Mucosa of rectum (tissue), 2 donors: Measurements from ENCODE around the gene NEB.

Source experiments
- H3K27ac ChIP-seq, 2 donors: one replicate each; pipeline ENCODE4 v1.7.0; 2013; ENCODE audit warnings: inconsistent platforms in 2 of 2, low read depth in 2 of 2, low read length in 2 of 2
- H3K27me3 ChIP-seq, 2 donors: one replicate each; pipeline ENCODE4 v1.7.0; 2013; ENCODE audit warnings: low read length in 2 of 2; ENCODE audit not compliant: control insufficient read depth in 2 of 2, insufficient read depth in 2 of 2
- H3K36me3 ChIP-seq, 2 donors: one replicate each; pipeline ENCODE4 v1.7.0; 2013; ENCODE audit warnings: low read length in 2 of 2; ENCODE audit not compliant: control insufficient read depth in 2 of 2, insufficient read depth in 2 of 2
- H3K4me1 ChIP-seq, 2 donors: one replicate each; pipeline ENCODE4 v1.7.0; 2013; ENCODE audit warnings: low read length in 2 of 2, mild to moderate bottlenecking in 1 of 2; ENCODE audit not compliant: control insufficient read depth in 2 of 2, insufficient read depth in 2 of 2
- H3K4me3 ChIP-seq, 2 donors: one replicate each; pipeline ENCODE4 v1.7.0; 2013; ENCODE audit warnings: low read length in 2 of 2
- H3K9ac ChIP-seq, 2 donors: one replicate each; pipeline ENCODE4 v1.7.0; 2013; ENCODE audit warnings: low read length in 2 of 2, low read depth in 1 of 2, mild to moderate bottlenecking in 1 of 2
- H3K9me3 ChIP-seq, 2 donors: one replicate each; pipeline ENCODE4 v1.7.0; 2013; ENCODE audit warnings: low read length in 2 of 2; ENCODE audit not compliant: control insufficient read depth in 2 of 2
- donor health status: healthy.
- donor health status: Normal muscosa, but diverticular disease.

NEB gene

DNA sequence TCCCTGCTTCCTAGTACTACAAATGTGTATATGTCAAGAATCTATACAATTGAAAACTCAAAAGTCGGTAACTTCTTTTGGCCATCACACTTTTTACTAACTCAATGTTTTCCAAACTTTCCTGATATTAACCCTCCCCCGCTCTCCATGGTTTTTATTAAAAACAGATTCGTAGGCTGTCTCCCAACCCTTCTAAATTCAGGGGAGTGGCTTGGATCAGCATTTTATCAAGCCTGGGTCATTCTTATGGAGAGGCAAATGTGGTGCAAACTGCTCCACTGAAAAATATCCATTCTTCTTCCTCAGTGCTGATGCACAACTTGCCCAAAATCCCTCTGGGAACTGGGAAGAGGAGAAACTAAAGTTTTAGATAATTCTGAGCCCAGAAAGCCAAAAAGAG, 190.4 kb downstream of the NEB start:
- H3K27me3 ChIP-seq, result no peaks in the 10 kb centered on the region
- H3K4me3 ChIP-seq, result no peak overlapping the region
- no peaks in the 10 kb centered on the region for H3K4me1 ChIP-seq
- H3K27ac ChIP-seq, result no peak overlapping the region
- no peaks in the 10 kb centered on the region for H3K9me3 ChIP-seq
- H3K36me3 ChIP-seq, result no peaks in the 10 kb centered on the region
- H3K9ac ChIP-seq, result no peak overlapping the region

DNA sequence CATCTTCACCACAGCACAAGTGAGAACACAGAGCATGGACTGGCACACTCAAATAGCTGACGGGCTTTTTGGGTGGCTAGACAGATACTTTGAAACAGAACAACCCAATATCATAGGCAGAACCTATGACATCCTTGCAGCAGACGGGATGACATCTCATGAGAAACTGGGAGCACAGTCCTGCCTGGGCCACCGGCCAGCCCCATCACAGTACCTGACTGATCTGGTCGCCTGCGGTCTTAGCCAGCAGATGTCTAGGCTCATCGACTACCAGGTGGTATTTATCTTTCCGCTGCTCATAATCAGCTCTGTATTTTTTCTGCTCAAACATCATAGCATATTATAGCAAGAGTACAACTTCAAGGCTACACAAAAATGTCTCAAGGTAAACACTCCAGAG, 200.3 kb downstream of the NEB start:
- Histone ChIP-seq H3K4me1 (no peaks in the 10 kb centered on the region), H3K9ac (no peak overlapping the region), H3K36me3 (no peaks in the 10 kb centered on the region)

DNA sequence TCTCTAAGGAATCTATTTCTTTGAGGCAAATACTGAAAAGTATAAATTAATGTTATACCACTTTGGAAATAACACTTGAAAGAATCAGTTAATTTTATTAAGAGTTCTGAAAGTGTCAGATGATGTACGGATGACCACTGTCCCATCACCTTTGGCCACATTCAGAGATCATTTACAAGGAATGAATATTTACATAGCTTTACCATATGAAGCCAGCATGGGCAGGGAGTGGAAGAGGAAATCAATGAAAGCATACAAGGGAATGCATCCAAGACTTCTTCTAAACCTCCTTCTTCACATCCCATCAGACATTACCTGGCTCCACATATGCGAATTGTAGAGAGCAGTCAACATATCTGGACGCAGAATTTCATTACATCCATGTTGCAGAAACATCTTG, 201.1 kb downstream of the NEB start:
- Histone ChIP-seq H3K9me3 (no peaks in the 10 kb centered on the region), H3K9ac (no peak overlapping the region), H3K4me3 (no peak overlapping the region), H3K36me3 (no peaks in the 10 kb centered on the region), H3K4me1 (no peaks in the 10 kb centered on the region), H3K27ac (no peak overlapping the region), H3K27me3 (no peaks in the 10 kb centered on the region)

More for the DNA sequence above, 200.3 kb downstream of the NEB start:
- Histone ChIP-seq H3K4me3 (no peak overlapping the region), H3K9me3 (no peaks in the 10 kb centered on the region), H3K27me3 (no peaks in the 10 kb centered on the region), H3K27ac (no peak overlapping the region)

DNA sequence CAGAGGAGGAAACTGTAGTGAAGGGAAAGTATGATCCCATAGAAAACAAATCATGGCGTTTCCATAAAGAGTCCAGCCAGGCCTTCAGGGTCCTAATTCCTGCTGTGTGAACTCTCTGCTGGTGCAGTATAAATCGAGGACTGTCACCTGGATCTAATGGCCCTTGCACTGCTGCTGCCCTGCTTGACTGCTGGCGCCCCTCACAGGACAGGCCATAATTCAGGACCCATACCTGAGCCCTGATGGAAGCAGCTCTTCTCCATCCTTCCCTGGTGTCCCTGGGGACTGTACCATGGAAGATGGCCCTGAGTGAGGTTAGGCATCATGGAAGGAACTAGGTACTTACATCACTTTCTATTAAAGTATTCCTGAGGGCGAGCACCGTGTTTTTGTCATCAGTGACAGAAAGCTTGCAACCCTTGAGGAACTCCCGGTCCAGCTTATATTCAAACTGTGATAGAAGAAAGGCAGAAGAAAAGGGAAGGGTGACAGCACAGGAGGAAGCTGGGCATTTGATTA, 207.6 kb downstream of the NEB start:
- H3K9me3 ChIP-seq, result no peaks in the 10 kb centered on the region
- no peak overlapping the region for H3K27ac ChIP-seq
- H3K36me3 ChIP-seq, result no peaks in the 10 kb centered on the region
- H3K9ac ChIP-seq, result no peak overlapping the region
- no peak overlapping the region for H3K4me3 ChIP-seq
- H3K27me3 ChIP-seq, result no peaks in the 10 kb centered on the region
- H3K4me1 ChIP-seq, result no peaks in the 10 kb centered on the region

DNA sequence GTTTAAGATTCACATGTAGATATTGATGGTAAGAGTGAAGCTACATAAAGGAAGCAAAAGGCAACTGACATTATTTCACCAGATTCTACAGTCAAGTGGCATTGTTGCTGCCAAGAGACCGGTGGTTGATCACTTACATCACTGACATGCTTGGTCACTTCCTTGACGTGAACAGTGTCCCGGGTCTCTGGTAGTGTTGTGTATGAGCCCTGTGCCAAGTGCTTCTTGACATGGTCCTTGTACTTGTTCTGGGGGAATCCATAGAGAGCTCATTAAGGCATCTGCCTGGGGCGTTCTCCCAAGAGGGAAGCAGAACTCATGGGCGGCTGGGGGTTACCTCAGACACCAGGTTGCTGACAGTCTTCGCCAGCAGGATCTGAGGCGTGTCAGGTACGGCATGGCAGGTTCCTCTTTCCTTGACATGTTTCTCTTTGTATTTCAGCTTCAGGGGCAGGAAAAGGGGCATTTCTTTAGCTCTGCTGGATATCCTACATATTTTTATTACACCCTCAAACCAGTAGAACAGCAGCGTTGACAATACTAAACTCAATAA, 208.4 kb downstream of the NEB start:
- no peaks in the 10 kb centered on the region for H3K27me3 ChIP-seq
- H3K9ac ChIP-seq, result no peak overlapping the region
- no peak overlapping the region for H3K4me3 ChIP-seq
- H3K9me3 ChIP-seq, result no peaks in the 10 kb centered on the region
- no peaks in the 10 kb centered on the region for H3K4me1 ChIP-seq
- H3K27ac ChIP-seq, result no peak overlapping the region
- no peaks in the 10 kb centered on the region for H3K36me3 ChIP-seq

DNA sequence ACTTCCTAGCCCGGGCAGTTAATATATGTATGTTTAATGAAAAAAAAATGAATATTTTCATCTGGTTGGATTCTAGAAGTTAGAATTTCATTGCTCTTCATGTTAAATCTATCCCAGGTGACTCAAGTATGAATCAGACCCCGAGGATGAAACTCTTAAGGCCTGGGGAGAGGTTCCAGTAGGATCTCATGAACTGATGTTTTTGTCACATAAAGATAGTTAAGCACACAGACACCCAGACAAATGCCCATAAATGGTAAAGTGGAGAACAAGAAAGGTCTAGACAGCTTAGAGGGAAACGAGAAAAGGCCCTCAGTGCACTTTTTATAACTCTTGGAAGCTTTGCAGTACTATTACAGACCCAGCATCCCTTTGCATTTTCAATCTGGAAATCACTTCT, 210.4 kb downstream of the NEB start:
- no peaks in the 10 kb centered on the region for H3K27me3 ChIP-seq
- H3K9me3 ChIP-seq, result no peaks in the 10 kb centered on the region
- H3K36me3 ChIP-seq, result no peaks in the 10 kb centered on the region
- H3K4me1 ChIP-seq, result no peaks in the 10 kb centered on the region
- H3K27ac ChIP-seq, result no peak overlapping the region
- no peak overlapping the region for H3K4me3 ChIP-seq
- no peak overlapping the region for H3K9ac ChIP-seq

DNA sequence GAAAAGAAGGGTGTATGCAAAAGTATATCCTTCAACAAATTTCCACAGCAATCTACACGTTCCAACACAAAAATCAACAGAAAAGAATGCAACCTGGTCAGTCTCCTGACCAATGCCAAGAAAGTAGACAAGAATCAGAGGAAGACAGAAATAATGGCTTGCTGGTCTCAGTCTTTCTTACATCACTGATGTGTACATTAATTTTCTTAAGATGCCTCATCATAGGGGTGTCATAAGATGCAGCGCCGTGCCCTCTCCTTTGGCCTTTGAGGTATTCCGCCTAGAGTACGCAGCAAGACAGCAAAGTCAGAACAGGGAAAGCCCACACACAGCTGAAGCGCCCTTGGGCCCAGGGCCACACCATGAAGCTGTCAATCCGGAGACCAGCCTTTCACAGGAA, 211.7 kb downstream of the NEB start:
- no peaks in the 10 kb centered on the region for H3K27me3 ChIP-seq
- no peak overlapping the region for H3K27ac ChIP-seq
- H3K4me3 ChIP-seq, result no peak overlapping the region
- H3K4me1 ChIP-seq, result no peaks in the 10 kb centered on the region
- H3K36me3 ChIP-seq, result no peaks in the 10 kb centered on the region
- no peaks in the 10 kb centered on the region for H3K9me3 ChIP-seq
- H3K9ac ChIP-seq, result no peak overlapping the region

DNA sequence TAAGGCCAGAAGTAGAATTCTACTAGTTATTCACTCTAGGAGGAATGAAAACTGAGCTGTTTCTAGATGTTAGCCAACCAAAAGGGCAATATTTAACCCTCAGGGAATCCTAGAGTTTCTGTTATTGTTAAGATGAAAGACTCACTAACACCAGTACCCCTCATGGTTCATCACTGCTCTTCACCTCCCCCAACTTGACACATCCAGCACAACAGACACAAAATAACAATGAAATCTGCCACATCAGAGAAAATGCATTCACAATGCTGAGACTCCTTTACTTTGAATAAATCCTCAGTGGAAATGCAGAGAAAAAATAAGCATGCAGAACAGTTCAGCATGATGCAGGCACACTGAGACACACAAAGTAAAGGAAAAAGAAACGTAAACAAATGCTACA, 213.3 kb downstream of the NEB start:
- H3K27me3 ChIP-seq, result no peaks in the 10 kb centered on the region
- H3K4me3 ChIP-seq, result no peak overlapping the region
- no peaks in the 10 kb centered on the region for H3K9me3 ChIP-seq
- no peaks in the 10 kb centered on the region for H3K4me1 ChIP-seq
- H3K36me3 ChIP-seq, result no peaks in the 10 kb centered on the region
- H3K27ac ChIP-seq, result no peak overlapping the region
- no peak overlapping the region for H3K9ac ChIP-seq

DNA sequence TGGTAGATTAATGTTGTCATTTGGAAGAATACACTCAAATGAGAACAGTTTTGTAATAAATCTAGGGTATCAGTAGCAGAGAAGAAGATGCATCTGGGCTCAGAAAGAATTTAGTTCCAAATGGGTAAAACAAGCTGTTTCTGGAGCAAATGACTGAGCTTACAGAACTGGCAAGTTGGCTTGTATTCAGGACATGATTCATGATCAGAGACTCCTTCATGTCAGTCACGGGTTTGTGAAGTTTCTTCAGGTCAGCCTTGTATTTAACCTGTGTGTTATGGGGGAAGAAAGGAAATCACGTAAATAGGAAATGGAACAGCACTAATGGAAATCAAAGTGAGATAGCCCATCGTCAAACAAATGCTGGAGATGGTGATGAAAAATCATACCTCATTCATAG, 215.5 kb downstream of the NEB start:
- Histone ChIP-seq H3K36me3 (no peaks in the 10 kb centered on the region), H3K27ac (no peak overlapping the region), H3K9me3 (no peaks in the 10 kb centered on the region), H3K4me1 (no peaks in the 10 kb centered on the region), H3K9ac (no peak overlapping the region), H3K27me3 (no peaks in the 10 kb centered on the region), H3K4me3 (no peak overlapping the region)

DNA sequence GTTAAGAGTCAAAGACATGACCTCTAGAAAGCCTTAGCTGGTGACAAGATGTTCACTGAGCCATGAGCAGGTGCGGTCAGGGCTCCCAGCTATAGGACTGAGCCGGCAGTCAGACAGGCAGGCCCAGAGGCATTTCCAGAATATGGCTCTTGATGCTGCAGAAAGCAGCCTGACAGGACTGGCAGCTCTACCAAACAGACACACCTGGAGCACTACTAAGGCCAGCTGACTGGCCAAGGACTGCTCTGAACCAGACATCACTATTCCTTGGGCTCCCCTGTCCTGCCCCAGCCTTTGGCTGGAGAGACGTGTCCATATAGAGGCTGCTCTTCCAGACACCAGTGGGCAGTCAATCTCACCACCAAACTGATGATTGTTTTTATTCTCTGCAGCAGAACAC, 225.8 kb downstream of the NEB start:
- no peak overlapping the region for H3K9ac ChIP-seq
- no peaks in the 10 kb centered on the region for H3K9me3 ChIP-seq
- no peaks in the 10 kb centered on the region for H3K36me3 ChIP-seq
- H3K27me3 ChIP-seq, result no peaks in the 10 kb centered on the region
- no peak overlapping the region for H3K27ac ChIP-seq
- H3K4me1 ChIP-seq, result no peaks in the 10 kb centered on the region
- H3K4me3 ChIP-seq, result no peak overlapping the region

DNA sequence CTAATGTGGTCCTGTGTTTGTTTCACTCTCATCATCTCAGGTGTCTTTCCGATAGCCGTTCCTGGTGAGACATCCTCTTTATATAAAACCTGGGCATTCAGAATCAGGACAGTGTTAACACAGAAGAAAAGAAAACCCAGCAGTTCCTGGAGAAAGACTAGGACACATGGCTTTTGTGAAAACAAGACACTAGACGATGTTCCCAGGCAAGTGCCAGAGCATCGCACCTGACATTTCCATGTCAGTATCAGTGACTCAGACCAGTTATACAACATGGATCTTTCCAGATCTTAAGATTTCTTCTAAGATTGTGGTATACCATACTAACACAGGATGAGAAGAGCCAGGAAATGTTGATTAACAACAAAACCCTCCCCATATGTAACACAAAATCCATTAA, 228.1 kb downstream of the NEB start:
- H3K9me3 ChIP-seq, result no peaks in the 10 kb centered on the region
- no peaks in the 10 kb centered on the region for H3K4me1 ChIP-seq
- no peak overlapping the region for H3K4me3 ChIP-seq
- no peaks in the 10 kb centered on the region for H3K36me3 ChIP-seq
- no peak overlapping the region for H3K9ac ChIP-seq
- no peak overlapping the region for H3K27ac ChIP-seq
- no peaks in the 10 kb centered on the region for H3K27me3 ChIP-seq
